Uterus (tissue), 2 donors: ENCODE results near the gene IL4R.

ENCODE experiments used
- POLR2A ChIP-seq, 2 donors: fragments of 450-650 bp; IDR thresholded peaks; one replicate each; pipeline ENCODE4 v1.6.1; 2016; ENCODE audit warnings: antibody characterized with exemption in 2 of 2, mild to moderate bottlenecking in 1 of 2, moderate library complexity in 1 of 2
- TF ChIP-seq, protein P1 (sequence below), 4 experiments: fragments of 200-600 bp in 2 of 4; fragments of 450-650 bp in 2 of 4; sonication (generic) in 2 of 4; IDR thresholded peaks; one replicate each; pipeline ENCODE4 v1.5.1; 2016 to 2019; ENCODE audit warnings: antibody characterized with exemption in 4 of 4, mild to moderate bottlenecking in 2 of 4, moderate library complexity in 1 of 4

DNA sequence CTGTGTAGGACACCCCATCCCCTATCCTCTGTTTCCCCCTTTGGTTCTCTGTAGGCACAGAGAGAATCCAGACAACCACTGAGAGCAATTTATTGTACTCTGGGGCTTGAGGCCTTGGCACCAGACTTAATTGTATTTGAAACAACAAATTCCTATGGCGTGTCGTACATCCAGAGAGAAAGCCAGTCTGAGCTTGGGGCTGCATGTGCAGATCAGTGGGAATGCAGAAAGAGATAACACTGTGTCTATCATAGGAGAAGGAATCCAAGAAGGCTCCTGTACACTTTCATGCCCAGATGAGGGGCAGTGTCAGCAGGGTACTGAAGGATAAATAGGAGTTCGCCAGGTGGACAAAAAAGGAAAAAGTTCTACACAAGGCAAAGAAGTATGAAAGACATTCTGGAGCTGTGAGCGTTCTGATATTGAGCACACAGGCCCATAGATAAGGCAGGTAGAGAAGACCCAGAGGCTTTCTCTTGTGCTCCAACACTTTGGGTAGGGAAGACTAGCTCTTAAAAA lies 22.0 kb upstream of the IL4R start:
- TF ChIP-seq, protein P1, sequence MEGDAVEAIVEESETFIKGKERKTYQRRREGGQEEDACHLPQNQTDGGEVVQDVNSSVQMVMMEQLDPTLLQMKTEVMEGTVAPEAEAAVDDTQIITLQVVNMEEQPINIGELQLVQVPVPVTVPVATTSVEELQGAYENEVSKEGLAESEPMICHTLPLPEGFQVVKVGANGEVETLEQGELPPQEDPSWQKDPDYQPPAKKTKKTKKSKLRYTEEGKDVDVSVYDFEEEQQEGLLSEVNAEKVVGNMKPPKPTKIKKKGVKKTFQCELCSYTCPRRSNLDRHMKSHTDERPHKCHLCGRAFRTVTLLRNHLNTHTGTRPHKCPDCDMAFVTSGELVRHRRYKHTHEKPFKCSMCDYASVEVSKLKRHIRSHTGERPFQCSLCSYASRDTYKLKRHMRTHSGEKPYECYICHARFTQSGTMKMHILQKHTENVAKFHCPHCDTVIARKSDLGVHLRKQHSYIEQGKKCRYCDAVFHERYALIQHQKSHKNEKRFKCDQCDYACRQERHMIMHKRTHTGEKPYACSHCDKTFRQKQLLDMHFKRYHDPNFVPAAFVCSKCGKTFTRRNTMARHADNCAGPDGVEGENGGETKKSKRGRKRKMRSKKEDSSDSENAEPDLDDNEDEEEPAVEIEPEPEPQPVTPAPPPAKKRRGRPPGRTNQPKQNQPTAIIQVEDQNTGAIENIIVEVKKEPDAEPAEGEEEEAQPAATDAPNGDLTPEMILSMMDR (IDR thresholded peaks at IDR 0.05), result no peak
- no peak for TF ChIP-seq POLR2A (IDR thresholded peaks at IDR 0.05)
